Liver (tissue), 3 donors: ENCODE measurements around the gene CAPZB.

ENCODE experiments used
- CTCF ChIP-seq: fragments of 150-350 bp; IDR thresholded peaks from 2 replicates; pipeline ENCODE4 v1.5.1; 2017; ENCODE audit warnings: improper control_type of control experiment, low read depth, low read length; ENCODE audit not compliant: missing input control
- MAX ChIP-seq: IDR thresholded peaks from 2 replicates; pipeline ENCODE4 v1.6.1; 2016; ENCODE audit warnings: antibody characterized with exemption
- SP1 ChIP-seq: IDR thresholded peaks from 2 replicates; pipeline ENCODE4 v1.6.1; 2018; ENCODE audit warnings: antibody characterized with exemption, mild to moderate bottlenecking
- donor health status: healthy.
- donor health status: healthy.

GRCh38 chr1:19429611-19430010 is 55.7 kb downstream of the CAPZB start:
- TF ChIP-seq CTCF (no peak), SP1 (no peak), MAX (no peak)
